ENCODE measurements around the gene ZBTB20.

DNA sequence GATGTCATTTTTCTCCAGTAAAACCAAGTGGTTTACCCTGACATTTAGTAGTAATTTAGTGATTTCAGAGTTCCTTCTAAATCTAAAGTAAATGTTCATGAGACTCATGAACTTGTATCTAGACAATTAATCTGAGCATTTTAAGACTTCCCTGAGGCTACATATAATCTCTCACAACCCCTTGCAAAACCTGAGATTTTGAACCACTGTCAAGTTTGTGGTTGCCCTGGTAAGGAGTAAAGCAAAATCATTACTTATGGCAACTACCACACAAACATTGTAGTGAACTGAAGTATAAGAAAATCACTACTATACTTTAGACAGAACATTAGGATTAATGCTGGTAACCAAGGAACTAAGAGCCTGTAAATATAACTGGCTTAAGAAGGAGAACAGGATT is 483.1 kb downstream of the ZBTB20 start:
- TF ChIP-seq, protein P1, sequence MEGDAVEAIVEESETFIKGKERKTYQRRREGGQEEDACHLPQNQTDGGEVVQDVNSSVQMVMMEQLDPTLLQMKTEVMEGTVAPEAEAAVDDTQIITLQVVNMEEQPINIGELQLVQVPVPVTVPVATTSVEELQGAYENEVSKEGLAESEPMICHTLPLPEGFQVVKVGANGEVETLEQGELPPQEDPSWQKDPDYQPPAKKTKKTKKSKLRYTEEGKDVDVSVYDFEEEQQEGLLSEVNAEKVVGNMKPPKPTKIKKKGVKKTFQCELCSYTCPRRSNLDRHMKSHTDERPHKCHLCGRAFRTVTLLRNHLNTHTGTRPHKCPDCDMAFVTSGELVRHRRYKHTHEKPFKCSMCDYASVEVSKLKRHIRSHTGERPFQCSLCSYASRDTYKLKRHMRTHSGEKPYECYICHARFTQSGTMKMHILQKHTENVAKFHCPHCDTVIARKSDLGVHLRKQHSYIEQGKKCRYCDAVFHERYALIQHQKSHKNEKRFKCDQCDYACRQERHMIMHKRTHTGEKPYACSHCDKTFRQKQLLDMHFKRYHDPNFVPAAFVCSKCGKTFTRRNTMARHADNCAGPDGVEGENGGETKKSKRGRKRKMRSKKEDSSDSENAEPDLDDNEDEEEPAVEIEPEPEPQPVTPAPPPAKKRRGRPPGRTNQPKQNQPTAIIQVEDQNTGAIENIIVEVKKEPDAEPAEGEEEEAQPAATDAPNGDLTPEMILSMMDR (IDR thresholded peaks at IDR 0.05): no peak
- no peak for TF ChIP-seq POLR2A (IDR thresholded peaks at IDR 0.05)

Data from right lobe of liver (tissue), 4 donors.